Endothelial cell (in vitro differentiated cells): ENCODE measurements around the gene ACE2. TPM values are rescaled to one million over a fixed set of nuclear protein-coding genes. Genes with fewer than 3 reads are reported as not detected.
A peak's percentile ranks its signal among the peaks of the same experiment; 100 is the strongest.

Source experiments
- DNase-seq: peaks from one replicate; pipeline ENCODE4 v3.0.0; 2021; ENCODE audit warnings: low spot score
- H3K27ac Mint-ChIP-seq: one replicate; pipeline ENCODE4 v1.8.0; 2021; ENCODE audit warnings: mixed read lengths, inconsistent platforms; ENCODE audit not compliant: unreplicated experiment
- H3K27me3 Mint-ChIP-seq: one replicate; pipeline ENCODE4 v1.8.0; 2021; ENCODE audit warnings: mild to moderate bottlenecking, moderate library complexity, mixed read lengths, inconsistent platforms; ENCODE audit not compliant: unreplicated experiment
- H3K36me3 Mint-ChIP-seq: one replicate; pipeline ENCODE4 v1.8.0; 2021; ENCODE audit warnings: mild to moderate bottlenecking, low read depth, mixed read lengths, inconsistent platforms; ENCODE audit not compliant: unreplicated experiment
- H3K4me1 Mint-ChIP-seq: one replicate; pipeline ENCODE4 v1.8.0; 2021; ENCODE audit warnings: mild to moderate bottlenecking, mixed read lengths, inconsistent platforms; ENCODE audit not compliant: unreplicated experiment
- H3K4me3 Mint-ChIP-seq: one replicate; pipeline ENCODE4 v1.8.0; 2021; ENCODE audit warnings: mild to moderate bottlenecking, mixed read lengths, inconsistent platforms; ENCODE audit not compliant: unreplicated experiment
- H3K9me3 Mint-ChIP-seq: one replicate; pipeline ENCODE4 v1.8.0; 2021; ENCODE audit warnings: mixed read lengths, inconsistent platforms; ENCODE audit not compliant: unreplicated experiment
- CTCF ChIP-seq: fragments of 200-600 bp; sonication (generic); IDR thresholded peaks from one replicate; pipeline ENCODE4 v1.5.0; 2021; ENCODE audit warnings: antibody characterized with exemption; ENCODE audit not compliant: unreplicated experiment
- total RNA-seq: library from RNA; stranded (reverse); fragmentation: NEBNext Ultra II Directional; extraction: Animal tissue kit (Norgen Biotek cat#: 25700); gene quantifications from one replicate; pipeline ENCODE4 v1.2.1, GENCODE V29; 2021; ENCODE audit not compliant: unreplicated experiment

Gene ACE2
- total RNA-seq, 1 donor from 2014 or later, result not detected

- no peak for DNase-seq
- Mint-ChIP-seq H3K9me3 (no peaks in the 10 kb centered on the region), H3K27ac (no peak overlapping the region), H3K4me1 (no peaks in the 10 kb centered on the region), H3K4me3 (no peak overlapping the region), H3K36me3 (no peaks in the 10 kb centered on the region), H3K27me3 (no peaks in the 10 kb centered on the region)
- TF ChIP-seq CTCF, result no peak
Observed at GRCh38 chrX:15616531-15616930, 15.8 kb upstream of the ACE2 start.

- Mint-ChIP-seq H3K4me3 (no peak overlapping the region), H3K27ac (peak overlapping the region; percentile 72)
- DNase-seq, result no peak
Observed at GRCh38 chrX:15607067-15607466, 6.3 kb upstream of the ACE2 start.

GRCh38 chrX:15606136-15606535 is 5.4 kb upstream of the ACE2 start:
- H3K9me3 Mint-ChIP-seq, result no peaks in the 10 kb centered on the region
- no peak overlapping the region for H3K27ac Mint-ChIP-seq
- no peak for TF ChIP-seq CTCF
- H3K36me3 Mint-ChIP-seq, result peaks cover 5% of the 10 kb centered on the region
- DNase-seq, result no peak
- peaks cover 6% of the 10 kb centered on the region for H3K4me1 Mint-ChIP-seq
- H3K4me3 Mint-ChIP-seq, result no peak overlapping the region
- no peaks in the 10 kb centered on the region for H3K27me3 Mint-ChIP-seq

More at GRCh38 chrX:15607067-15607466, 6.3 kb upstream of the ACE2 start:
- no peak for TF ChIP-seq CTCF
- no peaks in the 10 kb centered on the region for H3K9me3 Mint-ChIP-seq
- peaks cover 5% of the 10 kb centered on the region for H3K36me3 Mint-ChIP-seq
- H3K4me1 Mint-ChIP-seq, result peaks cover 6% of the 10 kb centered on the region
- no peaks in the 10 kb centered on the region for H3K27me3 Mint-ChIP-seq

DNA sequence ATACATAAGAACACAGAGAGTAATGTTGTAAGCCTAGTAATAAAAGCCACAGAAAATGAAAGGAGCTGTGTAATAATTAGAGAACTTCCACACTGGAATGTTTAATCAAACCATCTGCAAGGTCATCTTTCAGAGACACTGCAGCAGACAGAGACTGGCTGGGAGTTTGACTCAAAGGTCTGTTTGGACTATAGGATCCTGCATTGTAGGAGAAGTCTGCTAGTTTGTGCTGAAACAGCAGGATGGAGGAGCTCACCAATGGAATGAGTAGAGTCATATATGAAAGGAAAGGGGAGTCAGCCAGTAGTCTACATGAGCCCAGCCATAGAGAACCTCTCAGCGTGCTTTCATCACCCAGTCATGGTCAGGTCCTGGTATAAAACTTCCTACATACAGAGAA is 4.5 kb upstream of the ACE2 start:
- H3K27ac Mint-ChIP-seq, result no peak overlapping the region
- no peaks in the 10 kb centered on the region for H3K27me3 Mint-ChIP-seq
- H3K36me3 Mint-ChIP-seq, result peaks cover 5% of the 10 kb centered on the region
- no peaks in the 10 kb centered on the region for H3K9me3 Mint-ChIP-seq
- H3K4me1 Mint-ChIP-seq, result peaks cover 6% of the 10 kb centered on the region
- DNase-seq, result no peak
- TF ChIP-seq CTCF, result no peak
- no peak overlapping the region for H3K4me3 Mint-ChIP-seq

DNA sequence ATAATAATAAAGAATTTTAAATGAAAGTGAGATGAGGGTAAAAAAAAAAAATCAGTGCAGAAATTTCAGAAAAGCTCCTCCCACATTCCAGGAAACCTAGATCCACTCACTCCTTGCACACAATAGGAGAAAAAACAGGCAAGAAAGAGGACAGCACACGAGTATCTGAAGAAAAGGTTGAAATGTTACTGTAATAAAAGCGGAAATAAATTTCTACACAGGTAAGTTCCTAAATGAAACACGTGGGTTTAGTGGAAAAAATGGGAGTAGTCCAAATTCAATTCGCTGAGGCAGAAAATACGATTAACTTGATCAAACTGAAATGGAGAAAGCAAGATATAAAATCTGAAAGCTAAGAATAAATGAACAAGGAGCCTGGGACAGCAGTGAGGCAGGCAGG is 2.0 kb upstream of the ACE2 start:
- no peak overlapping the region for H3K4me3 Mint-ChIP-seq
- TF ChIP-seq CTCF, result no peak
- H3K36me3 Mint-ChIP-seq, result peaks cover 5% of the 10 kb centered on the region
- no peak for DNase-seq
- peaks cover 6% of the 10 kb centered on the region for H3K4me1 Mint-ChIP-seq
- no peaks in the 10 kb centered on the region for H3K27me3 Mint-ChIP-seq
- no peaks in the 10 kb centered on the region for H3K9me3 Mint-ChIP-seq
- no peak overlapping the region for H3K27ac Mint-ChIP-seq
